ENCODE data around the gene AGAP4. TPM values are rescaled to one million over a fixed set of nuclear protein-coding genes. Genes with fewer than 3 reads are reported as not detected.
"Not testable (repeated sequence)": the region's sequence is repeated elsewhere in the genome, so short reads cannot be mapped to it uniquely, and the experiment has no call there.

The AGAP4 gene
- 30.0 and 35.4 TPM in 2 replicates for total RNA-seq
- total RNA-seq (2013): 17.2 TPM
- polyA plus RNA-seq: 23.8 and 25.8 TPM in 2 replicates
- polyA minus RNA-seq: 4.7 and 18.6 TPM in 2 replicates

GRCh38 chr10:45847400-45847799 is at the start of gene AGAP4:
Gene AGAP4, minus strand, starts transcription at chr10:45847500. Its CDS starts 153 bp downstream, at chr10:45847347.
- H3K27me3 ChIP-seq (replicated peaks in 1 of 4; ENCODE audit: control extremely low read depth in 1 of 4, control insufficient read depth in 3 of 4, insufficient read depth in 4 of 4, low read length in 3 of 4); CTCF ChIA-PET; H3K4me3 ChIP-seq (ENCODE audit: control extremely low read depth in 1 of 5, extremely low read depth in 1 of 5, insufficient read depth in 1 of 5, low read depth in 2 of 5, low read length in 4 of 5); H4K20me1 ChIP-seq (ENCODE audit: control insufficient read depth, insufficient read depth, low read length, poor library complexity, severe bottlenecking); H3K4me1 ChIP-seq (ENCODE audit: control insufficient read depth in 2 of 2, insufficient read depth in 2 of 2, low read length in 2 of 2); DNase-seq; H3K27ac ChIP-seq (ENCODE audit: low read length in 2 of 2); H3K27me3 Mint-ChIP-seq; H3K27ac Mint-ChIP-seq; H3K9ac ChIP-seq (ENCODE audit: low read length); H3K9me3 Mint-ChIP-seq (ENCODE audit: insufficient read depth); H3K4me1 Mint-ChIP-seq; H3K9me3 ChIP-seq (ENCODE audit: control extremely low read depth in 1 of 3, control insufficient read depth in 2 of 3, insufficient read depth in 1 of 3, low read length in 2 of 3); POLR2A ChIA-PET; H3K36me3 ChIP-seq (replicated peaks in 1 of 2; ENCODE audit: control extremely low read depth in 1 of 2, control insufficient read depth in 1 of 2, extremely low read depth in 1 of 2, insufficient read depth in 2 of 2, low read length in 1 of 2); H2AFZ ChIP-seq (ENCODE audit: insufficient read depth, low read depth, low read length, poor library complexity, severe bottlenecking); H3K4me3 Mint-ChIP-seq; ATAC-seq (ENCODE audit: low read depth); H3K79me2 ChIP-seq (ENCODE audit: control insufficient read depth, insufficient read depth, low read length); H3K4me2 ChIP-seq (replicated peaks; ENCODE audit: low read depth, low read length, poor library complexity, severe bottlenecking); intact Hi-C loops (cut with micrococcal nuclease): not testable (repeated sequence)
- WGBS (ENCODE audit: insufficient coverage): no CpG with 5 or more reads among the region's 15 CpGs

GRCh38 chr10:45890721-45891120 is 43.4 kb upstream of the AGAP4 start:
- H3K9me3 ChIP-seq (ENCODE audit: control extremely low read depth in 1 of 3, control insufficient read depth in 2 of 3, insufficient read depth in 1 of 3, low read length in 2 of 3); H3K27ac Mint-ChIP-seq; H3K4me1 Mint-ChIP-seq; POLR2A ChIA-PET; H3K27me3 ChIP-seq (replicated peaks in 1 of 4; ENCODE audit: control extremely low read depth in 1 of 4, control insufficient read depth in 3 of 4, insufficient read depth in 4 of 4, low read length in 3 of 4); CTCF ChIA-PET; intact Hi-C loops (cut with micrococcal nuclease); H3K4me3 Mint-ChIP-seq; H3K79me2 ChIP-seq (ENCODE audit: control insufficient read depth, insufficient read depth, low read length); H3K4me3 ChIP-seq (ENCODE audit: control extremely low read depth in 1 of 5, extremely low read depth in 1 of 5, insufficient read depth in 1 of 5, low read depth in 2 of 5, low read length in 4 of 5); H3K36me3 ChIP-seq (replicated peaks in 1 of 2; ENCODE audit: control extremely low read depth in 1 of 2, control insufficient read depth in 1 of 2, extremely low read depth in 1 of 2, insufficient read depth in 2 of 2, low read length in 1 of 2); H4K20me1 ChIP-seq (ENCODE audit: control insufficient read depth, insufficient read depth, low read length, poor library complexity, severe bottlenecking); H3K27me3 Mint-ChIP-seq; ATAC-seq (ENCODE audit: low read depth); H3K9ac ChIP-seq (ENCODE audit: low read length); DNase-seq; H3K4me1 ChIP-seq (ENCODE audit: control insufficient read depth in 2 of 2, insufficient read depth in 2 of 2, low read length in 2 of 2); H3K4me2 ChIP-seq (replicated peaks; ENCODE audit: low read depth, low read length, poor library complexity, severe bottlenecking); H3K27ac ChIP-seq (ENCODE audit: low read length in 2 of 2); H3K9me3 Mint-ChIP-seq (ENCODE audit: insufficient read depth); H2AFZ ChIP-seq (ENCODE audit: insufficient read depth, low read depth, low read length, poor library complexity, severe bottlenecking): not testable (repeated sequence)
- WGBS (ENCODE audit: insufficient coverage): no CpG with 5 or more reads among the region's 4 CpGs

- CTCF ChIA-PET; H3K4me3 ChIP-seq (ENCODE audit: control extremely low read depth in 1 of 5, extremely low read depth in 1 of 5, insufficient read depth in 1 of 5, low read depth in 2 of 5, low read length in 4 of 5); H3K4me2 ChIP-seq (replicated peaks; ENCODE audit: low read depth, low read length, poor library complexity, severe bottlenecking); H3K9me3 ChIP-seq (ENCODE audit: control extremely low read depth in 1 of 3, control insufficient read depth in 2 of 3, insufficient read depth in 1 of 3, low read length in 2 of 3); H3K36me3 ChIP-seq (replicated peaks in 1 of 2; ENCODE audit: control extremely low read depth in 1 of 2, control insufficient read depth in 1 of 2, extremely low read depth in 1 of 2, insufficient read depth in 2 of 2, low read length in 1 of 2); ATAC-seq (ENCODE audit: low read depth); H3K9ac ChIP-seq (ENCODE audit: low read length); H3K4me1 Mint-ChIP-seq; H3K27me3 ChIP-seq (replicated peaks in 1 of 4; ENCODE audit: control extremely low read depth in 1 of 4, control insufficient read depth in 3 of 4, insufficient read depth in 4 of 4, low read length in 3 of 4); H3K79me2 ChIP-seq (ENCODE audit: control insufficient read depth, insufficient read depth, low read length); H3K27ac ChIP-seq (ENCODE audit: low read length in 2 of 2); POLR2A ChIA-PET; H4K20me1 ChIP-seq (ENCODE audit: control insufficient read depth, insufficient read depth, low read length, poor library complexity, severe bottlenecking); H2AFZ ChIP-seq (ENCODE audit: insufficient read depth, low read depth, low read length, poor library complexity, severe bottlenecking); H3K27ac Mint-ChIP-seq; intact Hi-C loops (cut with micrococcal nuclease); H3K9me3 Mint-ChIP-seq (ENCODE audit: insufficient read depth); H3K27me3 Mint-ChIP-seq; DNase-seq; H3K4me3 Mint-ChIP-seq; H3K4me1 ChIP-seq (ENCODE audit: control insufficient read depth in 2 of 2, insufficient read depth in 2 of 2, low read length in 2 of 2): not testable (repeated sequence)
- no CpG with 5 or more reads among the region's 1 CpG for WGBS (ENCODE audit: insufficient coverage)
Measured at GRCh38 chr10:45889539-45890230, 42.4 kb upstream of the AGAP4 start.

GRCh38 chr10:45882880-45883279 is 35.6 kb upstream of the AGAP4 start:
- H3K9me3 ChIP-seq (ENCODE audit: control extremely low read depth in 1 of 3, control insufficient read depth in 2 of 3, insufficient read depth in 1 of 3, low read length in 2 of 3); H3K36me3 ChIP-seq (replicated peaks in 1 of 2; ENCODE audit: control extremely low read depth in 1 of 2, control insufficient read depth in 1 of 2, extremely low read depth in 1 of 2, insufficient read depth in 2 of 2, low read length in 1 of 2); CTCF ChIA-PET; H3K27ac ChIP-seq (ENCODE audit: low read length in 2 of 2); H3K9me3 Mint-ChIP-seq (ENCODE audit: insufficient read depth); H3K27me3 Mint-ChIP-seq; DNase-seq; H3K4me1 ChIP-seq (ENCODE audit: control insufficient read depth in 2 of 2, insufficient read depth in 2 of 2, low read length in 2 of 2); H3K4me3 Mint-ChIP-seq; H3K4me1 Mint-ChIP-seq; H3K4me3 ChIP-seq (ENCODE audit: control extremely low read depth in 1 of 5, extremely low read depth in 1 of 5, insufficient read depth in 1 of 5, low read depth in 2 of 5, low read length in 4 of 5); H3K27ac Mint-ChIP-seq; H3K9ac ChIP-seq (ENCODE audit: low read length); H2AFZ ChIP-seq (ENCODE audit: insufficient read depth, low read depth, low read length, poor library complexity, severe bottlenecking); intact Hi-C loops (cut with micrococcal nuclease); H3K79me2 ChIP-seq (ENCODE audit: control insufficient read depth, insufficient read depth, low read length); H3K27me3 ChIP-seq (replicated peaks in 1 of 4; ENCODE audit: control extremely low read depth in 1 of 4, control insufficient read depth in 3 of 4, insufficient read depth in 4 of 4, low read length in 3 of 4); H3K4me2 ChIP-seq (replicated peaks; ENCODE audit: low read depth, low read length, poor library complexity, severe bottlenecking); POLR2A ChIA-PET; H4K20me1 ChIP-seq (ENCODE audit: control insufficient read depth, insufficient read depth, low read length, poor library complexity, severe bottlenecking); ATAC-seq (ENCODE audit: low read depth): not testable (repeated sequence)
- no CpG with 5 or more reads among the region's 2 CpGs for WGBS (ENCODE audit: insufficient coverage)

Measured in B cell (primary cell).